Keratinocyte (primary cell): ENCODE data around the gene TH. TPM values are rescaled to one million over a fixed set of nuclear protein-coding genes. Genes with fewer than 3 reads are reported as not detected.

Experiments
- DNase-seq: peaks from one replicate; pipeline ENCODE4 v3.0.0-alpha.2; 2011; ENCODE audit warnings: low read depth, missing footprints, low spot score
- FAIRE-seq: peaks from 2 replicates; lab custom pipeline; 2011; peaks lifted over from hg19 to GRCh38; lab: Jason Lieb, UNC
- H2AFZ ChIP-seq: 2 replicates; pipeline ENCODE4 v1.6.0; 2012; ENCODE audit warnings: low read length, control low read depth, inconsistent platforms; ENCODE audit not compliant: control insufficient read depth
- H3K27ac ChIP-seq: 2 replicates; pipeline ENCODE4 v1.5.1; 2011; ENCODE audit warnings: low read length; ENCODE audit not compliant: control insufficient read depth, insufficient read depth
- H3K27me3 ChIP-seq: 3 replicates; pipeline ENCODE4 v1.6.0; 2011; ENCODE audit warnings: low read length; ENCODE audit not compliant: control insufficient read depth, insufficient read depth; ENCODE audit errors: extremely low read depth
- H3K36me3 ChIP-seq, 2 experiments: 2 replicates in 1 of 2; 3 replicates in 1 of 2; pipeline ENCODE4 v1.5.1; 2011; ENCODE audit warnings: low read length in 2 of 2, mild to moderate bottlenecking in 1 of 2; ENCODE audit not compliant: control insufficient read depth in 2 of 2, insufficient read depth in 2 of 2; ENCODE audit errors: extremely low read depth in 1 of 2
- H3K4me1 ChIP-seq: 3 replicates; pipeline ENCODE4 v1.5.1; 2011; ENCODE audit warnings: low read length; ENCODE audit not compliant: control insufficient read depth, insufficient read depth; ENCODE audit errors: extremely low read depth
- H3K4me2 ChIP-seq: 3 replicates; pipeline ENCODE4 v1.6.0; 2011; ENCODE audit warnings: low read depth, low read length; ENCODE audit not compliant: control insufficient read depth, insufficient read depth; ENCODE audit errors: extremely low read depth
- H3K4me3 ChIP-seq, 3 experiments: fragments of 200-600 bp in 1 of 3; sonication (generic) in 1 of 3; 2 replicates in 2 of 3; 3 replicates in 1 of 3; pipeline ENCODE4 v1.5.1; 2011 to 2016; ENCODE audit warnings: low read length in 3 of 3, mild to moderate bottlenecking in 3 of 3, control low read depth in 2 of 3, inconsistent platforms in 1 of 3, low read depth in 1 of 3, mixed read lengths in 1 of 3, mixed run types in 1 of 3, moderate library complexity in 1 of 3; ENCODE audit not compliant: control insufficient read depth in 2 of 3, insufficient read depth in 2 of 3; ENCODE audit errors: extremely low read depth in 1 of 3
- H3K79me2 ChIP-seq: 2 replicates; pipeline ENCODE4 v1.6.0; 2012; ENCODE audit warnings: low read length; ENCODE audit not compliant: control insufficient read depth, insufficient read depth
- H3K9ac ChIP-seq: 3 replicates; pipeline ENCODE4 v1.6.0; 2011; ENCODE audit warnings: low read length; ENCODE audit not compliant: control insufficient read depth, insufficient read depth; ENCODE audit errors: extremely low read depth
- H3K9me1 ChIP-seq: 3 replicates; pipeline ENCODE4 v1.6.0; 2011; ENCODE audit warnings: low read length; ENCODE audit not compliant: control insufficient read depth, insufficient read depth; ENCODE audit errors: extremely low read depth
- H3K9me3 ChIP-seq: 2 replicates; pipeline ENCODE4 v1.5.1; 2012; ENCODE audit warnings: low read depth, low read length; ENCODE audit not compliant: control insufficient read depth
- H4K20me1 ChIP-seq: 3 replicates; pipeline ENCODE4 v1.6.0; 2011; ENCODE audit warnings: low read length; ENCODE audit not compliant: control insufficient read depth, insufficient read depth; ENCODE audit errors: extremely low read depth
- EZH2 ChIP-seq: IDR thresholded peaks from one replicate; pipeline ENCODE4 v1.6.1; 2012; ENCODE audit warnings: inconsistent platforms, mild to moderate bottlenecking, low read length, moderate library complexity
- dilution Hi-C: fragments of 300-500 bp; cut with MboI; formaldehyde crosslinking; loops from one replicate; pipeline ENCODE4 v1.7.0; 2020; ENCODE audit warnings: low sequenced_read_pairs; ENCODE audit not compliant: extremely low pct_ligation_motif_present
- polyA plus RNA-seq, 5 experiments: library from polyadenylated mRNA; depleted of rRNA in 3 of 5; stranded (reverse) in 3 of 5; stranded (forward) in 1 of 5; unstranded in 1 of 5; fragments of >200 nt; gene quantifications; 1 replicate in 1 of 5; 2 replicates in 3 of 5; 3 replicates in 1 of 5; pipeline versions ENCODE4 v1.2.1 to v1.2.3, GENCODE V29; 2011 to 2012; ENCODE audit warnings: missing spikeins in 2 of 5, low read depth in 1 of 5, low replicate concordance in 1 of 5
- TF ChIP-seq, protein P1 (sequence below), 3 experiments: IDR thresholded peaks in 1 of 3; conservative IDR thresholded peaks in 1 of 3; optimal IDR thresholded peaks in 1 of 3; 2 replicates in 2 of 3; 3 replicates in 1 of 3; pipeline versions ENCODE3 to v1.5.1; 2011; ENCODE audit warnings: low read length in 3 of 3, mild to moderate bottlenecking in 3 of 3, moderate library complexity in 2 of 3, control low read depth in 1 of 3, inconsistent platforms in 1 of 3; ENCODE audit not compliant: insufficient read depth in 2 of 3; ENCODE audit errors: extremely low read depth in 1 of 3

The TH gene
- polyA plus RNA-seq, 1 donor (not counting 4 experiments of a cell fraction or from before 2014, with no cell fraction given): 0.50 TPM

DNA sequence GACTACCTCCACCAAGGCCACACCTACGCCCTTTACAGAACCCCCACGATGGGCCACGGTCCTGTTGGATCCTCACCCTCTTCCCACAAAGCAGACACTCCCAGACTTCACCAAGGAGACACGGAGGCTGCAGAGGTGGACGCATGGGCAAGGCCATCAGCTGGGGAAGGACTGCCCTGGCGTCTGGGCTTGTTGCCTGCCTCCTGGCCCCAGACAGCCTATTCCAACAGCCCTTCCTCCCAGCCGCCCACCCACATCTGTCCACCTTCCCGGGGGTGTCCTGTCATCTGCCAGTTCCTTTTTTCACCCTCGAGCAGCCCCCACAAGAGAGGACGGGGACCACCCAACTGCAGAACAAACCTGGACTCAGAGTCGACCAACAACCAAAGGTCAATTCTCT, 28.9 kb upstream of the TH start:
- FAIRE-seq (no peak), DNase-seq (no peak)
- TF ChIP-seq EZH2: no peak
- TF ChIP-seq, protein P1, sequence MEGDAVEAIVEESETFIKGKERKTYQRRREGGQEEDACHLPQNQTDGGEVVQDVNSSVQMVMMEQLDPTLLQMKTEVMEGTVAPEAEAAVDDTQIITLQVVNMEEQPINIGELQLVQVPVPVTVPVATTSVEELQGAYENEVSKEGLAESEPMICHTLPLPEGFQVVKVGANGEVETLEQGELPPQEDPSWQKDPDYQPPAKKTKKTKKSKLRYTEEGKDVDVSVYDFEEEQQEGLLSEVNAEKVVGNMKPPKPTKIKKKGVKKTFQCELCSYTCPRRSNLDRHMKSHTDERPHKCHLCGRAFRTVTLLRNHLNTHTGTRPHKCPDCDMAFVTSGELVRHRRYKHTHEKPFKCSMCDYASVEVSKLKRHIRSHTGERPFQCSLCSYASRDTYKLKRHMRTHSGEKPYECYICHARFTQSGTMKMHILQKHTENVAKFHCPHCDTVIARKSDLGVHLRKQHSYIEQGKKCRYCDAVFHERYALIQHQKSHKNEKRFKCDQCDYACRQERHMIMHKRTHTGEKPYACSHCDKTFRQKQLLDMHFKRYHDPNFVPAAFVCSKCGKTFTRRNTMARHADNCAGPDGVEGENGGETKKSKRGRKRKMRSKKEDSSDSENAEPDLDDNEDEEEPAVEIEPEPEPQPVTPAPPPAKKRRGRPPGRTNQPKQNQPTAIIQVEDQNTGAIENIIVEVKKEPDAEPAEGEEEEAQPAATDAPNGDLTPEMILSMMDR (optimal IDR thresholded peaks at IDR 0.05 in 1 of 3, IDR thresholded peaks at IDR 0.05 in 1 of 3, conservative IDR thresholded peaks at IDR 0.05 in 1 of 3; ENCODE audit: extremely low read depth in 1 of 3, insufficient read depth in 2 of 3, low read length in 3 of 3): no peak
- H3K4me3 ChIP-seq: no peak overlapping the region
- peaks cover 14% of the 10 kb centered on the region for H3K27me3 ChIP-seq
- H2AFZ ChIP-seq: no peak overlapping the region
- H3K27ac ChIP-seq: no peak overlapping the region
- no peaks in the 10 kb centered on the region for H3K36me3 ChIP-seq
- no peaks in the 10 kb centered on the region for H3K79me2 ChIP-seq
- no peak overlapping the region for H3K4me2 ChIP-seq
- no peaks in the 10 kb centered on the region for H3K9me1 ChIP-seq
- H3K4me1 ChIP-seq: peaks cover 20% of the 10 kb centered on the region
- dilution Hi-C loops: no loop called here
- H3K9ac ChIP-seq: no peak overlapping the region
- H4K20me1 ChIP-seq: no peaks in the 10 kb centered on the region
- H3K9me3 ChIP-seq: no peaks in the 10 kb centered on the region

DNA sequence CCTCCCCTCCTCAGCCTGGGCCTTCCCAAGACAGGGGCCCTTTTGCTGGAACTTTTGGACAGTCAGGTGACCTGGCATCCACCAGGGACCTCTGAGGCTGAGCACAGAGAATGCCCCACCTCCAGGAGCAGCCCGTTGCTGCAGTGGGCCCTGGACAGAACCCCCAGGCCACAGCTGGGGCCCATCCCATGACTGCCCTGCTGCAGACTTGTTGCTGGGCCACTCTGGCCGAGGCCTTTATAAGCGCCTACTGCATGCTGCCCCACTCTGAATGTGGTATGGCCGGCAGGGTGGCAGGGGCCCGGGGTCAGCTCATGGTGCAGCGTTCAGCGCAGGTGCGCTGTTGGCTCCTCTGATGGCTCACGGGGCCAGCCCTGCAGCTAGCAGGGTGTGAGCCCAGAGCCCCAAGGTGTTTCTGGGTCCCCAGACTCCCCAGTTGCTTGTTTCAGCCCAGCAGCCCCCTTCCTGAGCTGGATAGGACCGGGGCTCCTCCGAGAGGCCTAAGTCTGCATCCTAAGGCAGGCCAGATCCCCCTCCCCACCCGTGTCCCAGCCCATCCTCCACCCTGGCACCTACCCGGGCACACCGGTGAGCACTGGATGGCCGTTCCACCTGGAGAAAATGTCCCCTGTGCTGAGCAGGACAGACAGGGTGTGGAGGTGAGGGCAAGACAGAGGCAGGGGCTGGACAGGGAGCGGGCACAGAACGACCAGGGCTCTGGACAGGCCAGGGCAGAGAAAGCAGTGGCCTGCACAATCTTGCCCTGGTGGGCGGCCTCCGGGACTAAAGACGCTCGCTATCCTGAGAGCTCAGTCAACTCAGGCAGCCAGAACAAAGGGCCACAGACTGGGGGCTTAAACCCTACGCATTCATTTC, 28.1 kb upstream of the TH start:
- FAIRE-seq: no peak
- H3K79me2 ChIP-seq: no peaks in the 10 kb centered on the region
- TF ChIP-seq, protein P1 (optimal IDR thresholded peaks at IDR 0.05 in 1 of 3, IDR thresholded peaks at IDR 0.05 in 1 of 3, conservative IDR thresholded peaks at IDR 0.05 in 1 of 3; ENCODE audit: extremely low read depth in 1 of 3, insufficient read depth in 2 of 3, low read length in 3 of 3): no peak
- TF ChIP-seq EZH2: no peak
- H3K9ac ChIP-seq: no peak overlapping the region
- dilution Hi-C loops: no loop called here
- no peaks in the 10 kb centered on the region for H3K9me1 ChIP-seq
- peaks cover 14% of the 10 kb centered on the region for H3K27me3 ChIP-seq
- H2AFZ ChIP-seq: no peak overlapping the region
- no peaks in the 10 kb centered on the region for H4K20me1 ChIP-seq
- H3K9me3 ChIP-seq: no peaks in the 10 kb centered on the region
- no peak for DNase-seq
- H3K36me3 ChIP-seq: no peaks in the 10 kb centered on the region
- no peak overlapping the region for H3K4me3 ChIP-seq
- peaks cover 20% of the 10 kb centered on the region for H3K4me1 ChIP-seq
- no peak overlapping the region for H3K27ac ChIP-seq
- H3K4me2 ChIP-seq: no peak overlapping the region
